ENCODE measurements around the gene FAM107B.

FAM107B gene

GRCh38 chr10:14658331-14659127, 116.2 kb downstream of the FAM107B start:
- Histone ChIP-seq H3K9ac (ENCODE audit: low read length) (no peak overlapping the region), H3K4me3 (ENCODE audit: low read depth in 1 of 2, low read length in 2 of 2) (no peak overlapping the region), H3K4me1 (ENCODE audit: insufficient read depth, low read length) (peaks cover 11% of the 10 kb centered on the region), H3K9me3 (ENCODE audit: low read length) (no peaks in the 10 kb centered on the region), H3K27ac (ENCODE audit: low read depth, low read length) (no peak overlapping the region), H3K27me3 (ENCODE audit: control insufficient read depth in 1 of 2, insufficient read depth in 2 of 2, low read length in 2 of 2) (no peaks in the 10 kb centered on the region), H3K36me3 (ENCODE audit: insufficient read depth, low read length) (no peaks in the 10 kb centered on the region)

- no peak overlapping the region for H3K27ac ChIP-seq (ENCODE audit: low read depth, low read length)
- H3K27me3 ChIP-seq (ENCODE audit: control insufficient read depth in 1 of 2, insufficient read depth in 2 of 2, low read length in 2 of 2): no peaks in the 10 kb centered on the region
- no peak overlapping the region for H3K4me3 ChIP-seq (ENCODE audit: low read depth in 1 of 2, low read length in 2 of 2)
- peaks cover 29% of the 10 kb centered on the region for H3K4me1 ChIP-seq (ENCODE audit: insufficient read depth, low read length)
- no peak overlapping the region for H3K9ac ChIP-seq (ENCODE audit: low read length)
- no peaks in the 10 kb centered on the region for H3K9me3 ChIP-seq (ENCODE audit: low read length)
- no peaks in the 10 kb centered on the region for H3K36me3 ChIP-seq (ENCODE audit: insufficient read depth, low read length)
Measured at GRCh38 chr10:14656052-14656730, 118.5 kb downstream of the FAM107B start.

DNA sequence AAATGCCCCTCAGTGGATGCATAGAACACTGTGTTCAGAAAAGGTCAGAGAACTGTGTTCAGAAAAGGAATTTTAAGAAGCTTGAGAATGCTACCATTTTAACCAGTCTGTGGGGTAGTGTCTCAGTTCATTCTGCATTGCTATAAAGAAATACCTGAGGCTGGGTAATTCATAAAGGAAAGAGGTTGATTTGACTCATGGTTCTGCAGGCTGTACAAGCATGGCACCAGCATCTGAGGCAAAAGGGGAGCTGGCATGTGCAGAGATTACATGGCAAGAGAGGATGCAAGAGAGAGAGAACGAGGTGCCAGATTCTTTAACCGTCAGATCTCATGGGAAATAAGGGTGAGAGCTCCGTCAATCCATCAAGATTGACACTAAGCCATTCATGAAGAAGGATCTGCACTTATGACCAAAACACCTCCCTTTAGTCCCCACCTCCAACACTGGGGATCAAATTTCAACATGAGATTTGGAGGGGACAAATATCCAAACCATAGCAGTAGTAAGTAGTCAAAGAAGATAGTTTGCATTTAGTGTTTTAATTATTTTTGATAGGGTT, 119.8 kb downstream of the FAM107B start:
- Histone ChIP-seq H3K9ac (ENCODE audit: low read length) (no peak overlapping the region), H3K9me3 (ENCODE audit: low read length) (no peaks in the 10 kb centered on the region), H3K4me1 (ENCODE audit: insufficient read depth, low read length) (peaks cover 29% of the 10 kb centered on the region), H3K4me3 (ENCODE audit: low read depth in 1 of 2, low read length in 2 of 2) (no peak overlapping the region), H3K27me3 (ENCODE audit: control insufficient read depth in 1 of 2, insufficient read depth in 2 of 2, low read length in 2 of 2) (no peaks in the 10 kb centered on the region), H3K27ac (ENCODE audit: low read depth, low read length) (no peak overlapping the region), H3K36me3 (ENCODE audit: insufficient read depth, low read length) (no peaks in the 10 kb centered on the region)

DNA sequence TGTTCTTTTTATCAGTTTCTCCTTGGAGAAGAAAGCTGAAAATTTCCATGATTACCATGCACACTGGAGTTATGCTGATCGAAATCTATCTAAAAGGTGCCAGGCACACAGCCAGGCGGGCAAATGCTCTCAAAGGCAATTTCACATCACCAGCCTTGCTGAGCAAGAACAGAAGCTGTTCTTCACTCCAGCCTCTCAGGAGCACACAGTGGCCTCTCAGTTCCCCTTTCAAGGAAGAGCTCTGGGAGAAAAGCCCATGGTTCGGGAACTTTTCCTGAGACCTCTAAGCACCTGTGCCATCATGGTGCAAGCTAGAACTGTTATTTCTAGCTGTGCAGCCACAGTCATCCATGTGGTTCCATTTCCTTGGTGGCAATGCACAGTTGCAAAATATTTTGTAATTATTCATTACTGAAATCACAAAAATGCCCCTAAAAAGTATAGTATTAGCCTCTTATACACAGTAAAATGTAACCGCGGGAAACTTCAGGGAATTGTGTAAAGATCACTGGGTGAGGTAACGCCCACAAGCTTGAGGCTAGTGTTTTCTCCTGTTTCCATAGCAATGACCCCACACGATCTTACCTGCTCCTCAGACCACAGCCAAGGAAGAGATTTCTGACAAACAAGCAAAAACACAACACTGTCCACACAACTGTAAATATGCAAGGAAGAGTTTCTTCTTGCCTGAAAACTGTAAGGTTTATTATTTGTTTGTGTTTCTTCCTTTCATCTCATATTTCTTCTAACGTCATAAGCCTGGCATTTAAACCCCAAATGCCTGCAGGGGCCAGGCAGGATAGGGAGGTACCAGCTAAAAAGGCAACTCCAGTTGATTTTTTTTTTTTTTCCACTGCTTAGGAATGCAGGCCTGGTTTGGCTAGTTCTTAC, 121.2 kb downstream of the FAM107B start:
- Histone ChIP-seq H3K27me3 (ENCODE audit: control insufficient read depth in 1 of 2, insufficient read depth in 2 of 2, low read length in 2 of 2) (no peaks in the 10 kb centered on the region), H3K9ac (ENCODE audit: low read length) (no peak overlapping the region), H3K4me3 (ENCODE audit: low read depth in 1 of 2, low read length in 2 of 2) (no peak overlapping the region), H3K36me3 (ENCODE audit: insufficient read depth, low read length) (no peaks in the 10 kb centered on the region), H3K27ac (ENCODE audit: low read depth, low read length) (peak overlapping the region; percentile 45), H3K9me3 (ENCODE audit: low read length) (no peaks in the 10 kb centered on the region), H3K4me1 (ENCODE audit: insufficient read depth, low read length) (peaks cover 38% of the 10 kb centered on the region)

GRCh38 chr10:14652816-14653215, 121.9 kb downstream of the FAM107B start:
- H3K4me3 ChIP-seq (ENCODE audit: low read depth in 1 of 2, low read length in 2 of 2): no peak overlapping the region
- no peaks in the 10 kb centered on the region for H3K27me3 ChIP-seq (ENCODE audit: control insufficient read depth in 1 of 2, insufficient read depth in 2 of 2, low read length in 2 of 2)
- no peaks in the 10 kb centered on the region for H3K36me3 ChIP-seq (ENCODE audit: insufficient read depth, low read length)
- H3K4me1 ChIP-seq (ENCODE audit: insufficient read depth, low read length): peaks cover 45% of the 10 kb centered on the region
- no peak overlapping the region for H3K9ac ChIP-seq (ENCODE audit: low read length)
- H3K27ac ChIP-seq (ENCODE audit: low read depth, low read length): peak overlapping the region; percentile 45
- no peaks in the 10 kb centered on the region for H3K9me3 ChIP-seq (ENCODE audit: low read length)

GRCh38 chr10:14652067-14652466, 122.6 kb downstream of the FAM107B start:
- Histone ChIP-seq H3K36me3 (ENCODE audit: insufficient read depth, low read length) (no peaks in the 10 kb centered on the region), H3K27ac (ENCODE audit: low read depth, low read length) (no peak overlapping the region), H3K4me1 (ENCODE audit: insufficient read depth, low read length) (peaks cover 50% of the 10 kb centered on the region), H3K9ac (ENCODE audit: low read length) (no peak overlapping the region), H3K4me3 (ENCODE audit: low read depth in 1 of 2, low read length in 2 of 2) (no peak overlapping the region), H3K9me3 (ENCODE audit: low read length) (no peaks in the 10 kb centered on the region), H3K27me3 (ENCODE audit: control insufficient read depth in 1 of 2, insufficient read depth in 2 of 2, low read length in 2 of 2) (no peaks in the 10 kb centered on the region)

DNA sequence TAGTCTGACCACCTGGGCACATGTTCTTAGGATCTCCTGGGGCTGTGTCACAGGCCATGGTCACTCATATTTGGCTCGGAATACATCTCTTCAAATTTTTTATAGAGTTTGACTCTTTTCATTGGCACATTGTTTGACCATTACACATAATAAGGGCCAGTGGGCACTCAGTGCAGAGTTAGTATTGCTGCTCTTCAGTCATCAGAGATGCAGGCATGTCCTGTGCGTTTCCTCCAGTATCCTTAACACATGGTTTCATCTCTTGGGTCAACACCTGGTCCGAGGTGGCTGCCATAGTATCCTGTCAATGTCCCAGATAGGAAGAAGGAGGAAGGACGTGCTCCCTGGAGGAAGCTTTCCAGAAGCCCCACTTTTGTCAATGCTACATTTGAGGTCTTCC, 125.0 kb downstream of the FAM107B start:
- H3K27ac ChIP-seq (ENCODE audit: low read depth, low read length): no peak overlapping the region
- H3K27me3 ChIP-seq (ENCODE audit: control insufficient read depth in 1 of 2, insufficient read depth in 2 of 2, low read length in 2 of 2): no peaks in the 10 kb centered on the region
- no peak overlapping the region for H3K4me3 ChIP-seq (ENCODE audit: low read depth in 1 of 2, low read length in 2 of 2)
- peaks cover 50% of the 10 kb centered on the region for H3K4me1 ChIP-seq (ENCODE audit: insufficient read depth, low read length)
- no peak overlapping the region for H3K9ac ChIP-seq (ENCODE audit: low read length)
- H3K9me3 ChIP-seq (ENCODE audit: low read length): no peaks in the 10 kb centered on the region
- no peaks in the 10 kb centered on the region for H3K36me3 ChIP-seq (ENCODE audit: insufficient read depth, low read length)

DNA sequence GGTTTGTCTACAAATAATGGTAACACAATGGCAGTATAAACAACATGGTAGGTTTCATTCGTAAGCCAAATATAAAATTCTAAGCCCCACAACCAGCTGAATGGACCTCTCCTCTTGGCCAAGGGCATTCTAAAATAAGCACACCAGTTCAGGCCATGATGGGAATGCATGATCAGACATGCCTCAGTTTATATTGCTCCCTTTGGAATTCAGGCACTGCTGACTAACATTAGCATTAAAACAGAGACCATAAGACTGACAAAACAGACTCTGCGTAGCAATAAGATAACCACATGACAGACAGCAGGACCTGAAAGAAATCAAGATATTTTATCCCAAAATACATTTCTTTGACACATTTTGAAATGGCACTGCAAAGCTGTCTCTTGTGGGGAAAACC, 125.8 kb downstream of the FAM107B start:
- no peak overlapping the region for H3K4me3 ChIP-seq (ENCODE audit: low read depth in 1 of 2, low read length in 2 of 2)
- peak overlapping the region; percentile 24 for H3K27ac ChIP-seq (ENCODE audit: low read depth, low read length)
- no peak overlapping the region for H3K9ac ChIP-seq (ENCODE audit: low read length)

GRCh38 chr10:14648005-14648765, 126.5 kb downstream of the FAM107B start:
- H3K9me3 ChIP-seq (ENCODE audit: low read length): no peaks in the 10 kb centered on the region
- H3K36me3 ChIP-seq (ENCODE audit: insufficient read depth, low read length): no peaks in the 10 kb centered on the region
- no peak overlapping the region for H3K9ac ChIP-seq (ENCODE audit: low read length)
- peak overlapping the region; percentile 24 for H3K27ac ChIP-seq (ENCODE audit: low read depth, low read length)
- peaks cover 35% of the 10 kb centered on the region for H3K4me1 ChIP-seq (ENCODE audit: insufficient read depth, low read length)
- no peaks in the 10 kb centered on the region for H3K27me3 ChIP-seq (ENCODE audit: control insufficient read depth in 1 of 2, insufficient read depth in 2 of 2, low read length in 2 of 2)
- H3K4me3 ChIP-seq (ENCODE audit: low read depth in 1 of 2, low read length in 2 of 2): no peak overlapping the region

More for the DNA sequence above, 125.8 kb downstream of the FAM107B start:
- H3K9me3 ChIP-seq (ENCODE audit: low read length): no peaks in the 10 kb centered on the region
- no peaks in the 10 kb centered on the region for H3K27me3 ChIP-seq (ENCODE audit: control insufficient read depth in 1 of 2, insufficient read depth in 2 of 2, low read length in 2 of 2)
- H3K4me1 ChIP-seq (ENCODE audit: insufficient read depth, low read length): peaks cover 43% of the 10 kb centered on the region
- no peaks in the 10 kb centered on the region for H3K36me3 ChIP-seq (ENCODE audit: insufficient read depth, low read length)

DNA sequence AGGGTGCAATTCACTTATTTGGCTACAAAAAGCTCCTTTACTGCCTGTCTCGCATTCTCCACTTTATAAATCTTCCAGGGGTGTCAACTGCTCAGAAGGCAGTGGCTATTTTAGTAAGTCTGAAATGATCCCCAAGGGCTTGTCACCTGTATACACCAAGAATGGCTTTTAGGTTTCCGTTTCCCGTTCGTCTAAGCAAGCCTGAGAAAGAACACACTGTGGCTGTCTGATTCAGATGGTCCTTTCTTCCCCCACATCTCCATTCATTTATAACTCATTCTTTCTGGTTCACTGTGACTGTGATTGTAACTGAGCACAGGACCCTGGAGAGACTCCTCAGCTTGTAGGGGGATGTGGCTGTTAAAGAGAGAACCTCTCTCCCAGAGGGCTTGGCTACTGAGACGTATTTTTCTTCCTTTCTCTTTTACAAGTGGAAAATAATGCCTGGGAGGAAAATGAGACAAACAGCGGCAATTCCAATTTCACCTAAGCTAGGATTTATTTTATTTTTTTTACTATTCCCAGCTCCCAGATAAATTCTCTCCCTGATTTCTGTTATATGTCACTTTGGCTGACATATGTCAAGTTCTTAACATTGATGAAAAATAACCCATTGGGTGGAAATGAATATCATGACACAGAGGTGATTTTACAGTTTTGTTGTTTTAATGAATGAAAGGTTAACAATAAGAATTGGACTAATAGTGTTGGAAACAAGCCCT, 129.3 kb downstream of the FAM107B start:
- H3K36me3 ChIP-seq (ENCODE audit: insufficient read depth, low read length): no peaks in the 10 kb centered on the region
- H3K27ac ChIP-seq (ENCODE audit: low read depth, low read length): no peak overlapping the region
- H3K9me3 ChIP-seq (ENCODE audit: low read length): no peaks in the 10 kb centered on the region
- no peak overlapping the region for H3K4me3 ChIP-seq (ENCODE audit: low read depth in 1 of 2, low read length in 2 of 2)
- peaks cover 21% of the 10 kb centered on the region for H3K4me1 ChIP-seq (ENCODE audit: insufficient read depth, low read length)
- H3K27me3 ChIP-seq (ENCODE audit: control insufficient read depth in 1 of 2, insufficient read depth in 2 of 2, low read length in 2 of 2): no peaks in the 10 kb centered on the region
- H3K9ac ChIP-seq (ENCODE audit: low read length): no peak overlapping the region

Measured in muscle layer of colon (tissue), 2 donors.